Caco-2 (cell line): ENCODE measurements around the gene ARL5B. TPM values are rescaled to one million over a fixed set of nuclear protein-coding genes. Genes with fewer than 3 reads are reported as not detected.

Experiments
- BruUV-seq: library from RNA; stranded (reverse); fragments of 400-500 nt; replicated peaks from 2 replicates; lab custom pipeline; 2021; lab: Mats Ljungman, UMichigan
- CTCF ChIA-PET: fragments of 300-600 bp; sonication (Branson Sonifier 250); formaldehyde crosslinking; loops from one replicate; lab custom pipeline; 2022; ENCODE audit warnings: antibody characterized with exemption; lab: Charles Lee
- POLR2A ChIA-PET: fragments of 300-600 bp; sonication (Branson Sonifier 250); formaldehyde crosslinking; loops from one replicate; lab custom pipeline; 2022; ENCODE audit warnings: antibody characterized with exemption; lab: Charles Lee
- DNase-seq, 2 experiments: peaks; one replicate each; pipeline versions ENCODE4 v3.0.0 to v3.0.0-alpha.2; 2020 to 2022
- H3K27me3 ChIP-seq: replicated peaks from 2 replicates; pipeline ENCODE4 v1.6.0; 2011; ENCODE audit warnings: low read length; ENCODE audit not compliant: control insufficient read depth, insufficient read depth
- H3K36me3 ChIP-seq: 2 replicates; pipeline ENCODE4 v1.5.1; 2011; ENCODE audit warnings: low read length; ENCODE audit not compliant: control insufficient read depth, insufficient read depth
- H3K4me1 ChIP-seq: fragments of 250-450 bp; sonication (Bioruptor Pico); 2 replicates; pipeline ENCODE4 v1.5.1; 2020; ENCODE audit warnings: mild to moderate bottlenecking
- H3K4me3 ChIP-seq: 2 replicates; pipeline ENCODE4 v1.5.1; 2011; ENCODE audit warnings: low read depth, mild to moderate bottlenecking, control low read depth, low read length
- H3K9me3 ChIP-seq: fragments of 250-450 bp; sonication (Bioruptor Pico); 2 replicates; pipeline ENCODE4 v1.5.1; 2020; ENCODE audit warnings: mild to moderate bottlenecking, moderate library complexity
- H3K27ac Mint-ChIP-seq: one replicate; pipeline ENCODE4 v1.8.0; 2022; ENCODE audit warnings: mixed read lengths; ENCODE audit not compliant: unreplicated experiment
- H3K27me3 Mint-ChIP-seq: one replicate; pipeline ENCODE4 v1.8.0; 2022; ENCODE audit warnings: mixed read lengths; ENCODE audit not compliant: insufficient read depth, unreplicated experiment
- H3K36me3 Mint-ChIP-seq: one replicate; pipeline ENCODE4 v1.8.0; 2022; ENCODE audit warnings: mild to moderate bottlenecking, mixed read lengths; ENCODE audit not compliant: insufficient read depth, unreplicated experiment
- H3K4me1 Mint-ChIP-seq: one replicate; pipeline ENCODE4 v1.8.0; 2022; ENCODE audit warnings: low read depth, mixed read lengths; ENCODE audit not compliant: unreplicated experiment
- H3K4me3 Mint-ChIP-seq: one replicate; pipeline ENCODE4 v1.8.0; 2022; ENCODE audit warnings: mild to moderate bottlenecking, moderate library complexity, mixed read lengths; ENCODE audit not compliant: unreplicated experiment
- H3K9me3 Mint-ChIP-seq: one replicate; pipeline ENCODE4 v1.8.0; 2022; ENCODE audit warnings: mixed read lengths; ENCODE audit not compliant: unreplicated experiment
- CTCF ChIP-seq, 2 experiments: fragments of 200-600 bp in 1 of 2; IDR thresholded peaks; 1 replicate in 1 of 2; 2 replicates in 1 of 2; pipeline versions ENCODE4 v1.5.1 to v1.8.0; 2011 to 2022; ENCODE audit warnings: antibody characterized with exemption in 1 of 2, control low read depth in 1 of 2, inconsistent platforms in 1 of 2, low read depth in 1 of 2, low read length in 1 of 2, mild to moderate bottlenecking in 1 of 2, moderate library complexity in 1 of 2; ENCODE audit not compliant: insufficient read depth in 1 of 2, severe bottlenecking in 1 of 2, unreplicated experiment in 1 of 2
- intact Hi-C: fragments of 100-400 bp; cut with micrococcal nuclease; formaldehyde crosslinking; loops from one replicate; pipeline ENCODE4 v1.10.0; 2022; ENCODE audit not compliant: unreplicated experiment
- total RNA-seq: library from RNA; stranded (reverse); gene quantifications from 2 replicates; pipeline ENCODE4 v1.2.3, GENCODE V29; 2022

The ARL5B gene
- total RNA-seq, 1 experiment from 2014 or later = 61.7 TPM

- no TSS peak for BruUV-seq
- no peak overlapping the region for H3K4me3 Mint-ChIP-seq
- H3K36me3 Mint-ChIP-seq = peaks cover 49% of the 10 kb centered on the region
- Histone ChIP-seq H3K27me3 (no peaks in the 10 kb centered on the region), H3K4me1 (peaks cover 28% of the 10 kb centered on the region), H3K4me3 (no peak overlapping the region), H3K36me3 (no peaks in the 10 kb centered on the region; the same call in 1 of the 2 replicates), H3K9me3 (no peaks in the 10 kb centered on the region)
- no peak for DNase-seq
- peak overlapping the region; percentile 83 for H3K27ac Mint-ChIP-seq
- no peaks in the 10 kb centered on the region for H3K9me3 Mint-ChIP-seq
- H3K4me1 Mint-ChIP-seq = peaks cover 27% of the 10 kb centered on the region
- no peaks in the 10 kb centered on the region for H3K27me3 Mint-ChIP-seq
- ChIA-PET CTCF (no interaction called here), POLR2A (no interaction called here)
- intact Hi-C loops = loop anchor here (10.0 kb wide), 1 partner anchor 1131 kb away; the partner anchor contains the start of gene PLXDC2
- TF ChIP-seq CTCF (IDR thresholded peaks at IDR 0.05; ENCODE audit: insufficient read depth in 1 of 2, low read depth in 1 of 2, low read length in 1 of 2, severe bottlenecking in 1 of 2, unreplicated experiment in 1 of 2) = no peak
Measured at GRCh38 chr10:18683427-18683826, 24.2 kb downstream of the ARL5B start.

GRCh38 chr10:18684416-18684815, 25.2 kb downstream of the ARL5B start:
- Mint-ChIP-seq H3K4me3 (no peak overlapping the region), H3K4me1 (peaks cover 34% of the 10 kb centered on the region), H3K9me3 (no peaks in the 10 kb centered on the region), H3K36me3 (peaks cover 49% of the 10 kb centered on the region), H3K27ac (no peak overlapping the region), H3K27me3 (no peaks in the 10 kb centered on the region)
- CTCF ChIA-PET = no interaction called here
- no peak for DNase-seq
- intact Hi-C loops = loop anchor here (10.0 kb wide), 1 partner anchor 1130 kb away; the partner anchor contains the start of gene PLXDC2
- Histone ChIP-seq H3K4me3 (no peak overlapping the region), H3K9me3 (no peaks in the 10 kb centered on the region), H3K4me1 (peaks cover 28% of the 10 kb centered on the region), H3K36me3 (no peaks in the 10 kb centered on the region), H3K27me3 (no peaks in the 10 kb centered on the region)
- POLR2A ChIA-PET = interaction anchor here (0.5 kb wide), 1 partner anchor 26 kb away, joined by 5 read pairs; no protein-coding TSS in a partner anchor
- no TSS peak for BruUV-seq
- TF ChIP-seq CTCF (IDR thresholded peaks at IDR 0.05; ENCODE audit: insufficient read depth in 1 of 2, low read depth in 1 of 2, low read length in 1 of 2, severe bottlenecking in 1 of 2, unreplicated experiment in 1 of 2) = no peak

GRCh38 chr10:18684953-18685352, 25.7 kb downstream of the ARL5B start:
- Mint-ChIP-seq H3K9me3 (no peaks in the 10 kb centered on the region), H3K4me1 (peaks cover 34% of the 10 kb centered on the region), H3K4me3 (no peak overlapping the region), H3K36me3 (peaks cover 49% of the 10 kb centered on the region), H3K27ac (no peak overlapping the region), H3K27me3 (no peaks in the 10 kb centered on the region)
- no peak for DNase-seq
- Histone ChIP-seq H3K4me3 (no peak overlapping the region), H3K9me3 (no peaks in the 10 kb centered on the region), H3K36me3 (no peaks in the 10 kb centered on the region), H3K27me3 (no peaks in the 10 kb centered on the region), H3K4me1 (peaks cover 28% of the 10 kb centered on the region)
- no TSS peak for BruUV-seq
- POLR2A ChIA-PET = interaction anchor here (0.5 kb wide), 1 partner anchor 26 kb away, joined by 5 read pairs; no protein-coding TSS in a partner anchor
- intact Hi-C loops = loop anchor here (5.0 to 10.0 kb wide), 4 partner anchors 107 to 1130 kb away; partner anchors contain the start of genes MALRD1 and PLXDC2
- CTCF ChIA-PET = no interaction called here
- TF ChIP-seq CTCF (IDR thresholded peaks at IDR 0.05; ENCODE audit: insufficient read depth in 1 of 2, low read depth in 1 of 2, low read length in 1 of 2, severe bottlenecking in 1 of 2, unreplicated experiment in 1 of 2) = no peak
